ENCODE results near the gene GAS6. TPM values are rescaled to one million over a fixed set of nuclear protein-coding genes. Genes with fewer than 3 reads are reported as not detected.

Gene GAS6
- polyA plus RNA-seq, 1 donor from 2014 or later = 52.4 TPM

DNA sequence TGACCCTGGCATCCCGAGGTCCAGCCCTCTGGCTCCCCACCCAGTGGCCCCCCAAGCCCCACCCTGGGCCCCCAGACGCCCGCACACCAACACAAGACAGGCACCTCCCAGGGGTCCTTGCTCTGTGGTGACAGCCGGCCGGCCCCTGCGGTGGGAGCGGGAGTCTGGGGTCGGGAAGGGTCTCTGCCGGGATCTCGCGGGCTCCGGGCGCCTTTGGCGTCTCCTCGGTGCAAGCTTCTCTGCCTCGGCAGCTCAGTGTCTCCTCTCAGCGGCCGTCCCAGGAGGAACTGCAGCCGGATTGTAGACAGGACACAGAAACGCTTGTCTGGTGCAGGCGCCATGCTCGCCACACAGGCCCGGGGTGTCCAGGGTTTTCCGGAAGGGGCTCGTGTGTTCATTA lies 61.1 kb downstream of the GAS6 start:
- H3K9me2 ChIP-seq (ENCODE audit: insufficient read depth, low read length) = no peaks in the 10 kb centered on the region
- H3K4me3 ChIP-seq (ENCODE audit: low read length) = no peak overlapping the region
- H3K36me3 ChIP-seq (ENCODE audit: insufficient read depth, low read length) = no peaks in the 10 kb centered on the region
- no peaks in the 10 kb centered on the region for H3K79me2 ChIP-seq (replicated peaks; ENCODE audit: insufficient read depth, low read length)
- H3F3A ChIP-seq (ENCODE audit: insufficient read depth, low read length, poor library complexity, severe bottlenecking) = no peaks in the 10 kb centered on the region
- TF ChIP-seq RAD21 (conservative IDR thresholded peaks at IDR 0.05) (no peak), TAF1 (IDR thresholded peaks at IDR 0.05; ENCODE audit: low read depth) (no peak)
- no peak overlapping the region for H2AFZ ChIP-seq (ENCODE audit: low read depth, low read length)
- H3K27me3 ChIP-seq (ENCODE audit: insufficient read depth, low read depth, low read length) = no peaks in the 10 kb centered on the region
- no peak overlapping the region for H3K4me2 ChIP-seq (ENCODE audit: low read length)
- H3K9ac ChIP-seq (ENCODE audit: low read length) = no peak overlapping the region
- H3K27ac ChIP-seq (ENCODE audit: low read length) = no peak overlapping the region
- H3K9me3 ChIP-seq (ENCODE audit: low read length) = no peaks in the 10 kb centered on the region
- H4K20me1 ChIP-seq (ENCODE audit: insufficient read depth) = no peaks in the 10 kb centered on the region

GRCh38 chr13:113802090-113802531 lies 61.8 kb downstream of the GAS6 start:
- H3K4me2 ChIP-seq (ENCODE audit: low read length) = no peak overlapping the region
- H3K27ac ChIP-seq (ENCODE audit: low read length) = no peak overlapping the region
- no peaks in the 10 kb centered on the region for H3K36me3 ChIP-seq (ENCODE audit: insufficient read depth, low read length)
- TF ChIP-seq EP300 (conservative IDR thresholded peaks at IDR 0.05; ENCODE audit: poor library complexity, severe bottlenecking) (no peak), REST (IDR thresholded peaks at IDR 0.05; ENCODE audit: borderline replicate concordance) (no peak), MXI1 (conservative IDR thresholded peaks at IDR 0.05; ENCODE audit: poor library complexity, severe bottlenecking) (no peak), TAF1 (IDR thresholded peaks at IDR 0.05; ENCODE audit: low read depth) (no peak), EZH2 (IDR thresholded peaks at IDR 0.05; ENCODE audit: borderline replicate concordance, insufficient read depth, low read length, poor library complexity, severe bottlenecking) (no peak), RAD21 (conservative IDR thresholded peaks at IDR 0.05) (no peak)
- TF ChIP-seq, protein P1, sequence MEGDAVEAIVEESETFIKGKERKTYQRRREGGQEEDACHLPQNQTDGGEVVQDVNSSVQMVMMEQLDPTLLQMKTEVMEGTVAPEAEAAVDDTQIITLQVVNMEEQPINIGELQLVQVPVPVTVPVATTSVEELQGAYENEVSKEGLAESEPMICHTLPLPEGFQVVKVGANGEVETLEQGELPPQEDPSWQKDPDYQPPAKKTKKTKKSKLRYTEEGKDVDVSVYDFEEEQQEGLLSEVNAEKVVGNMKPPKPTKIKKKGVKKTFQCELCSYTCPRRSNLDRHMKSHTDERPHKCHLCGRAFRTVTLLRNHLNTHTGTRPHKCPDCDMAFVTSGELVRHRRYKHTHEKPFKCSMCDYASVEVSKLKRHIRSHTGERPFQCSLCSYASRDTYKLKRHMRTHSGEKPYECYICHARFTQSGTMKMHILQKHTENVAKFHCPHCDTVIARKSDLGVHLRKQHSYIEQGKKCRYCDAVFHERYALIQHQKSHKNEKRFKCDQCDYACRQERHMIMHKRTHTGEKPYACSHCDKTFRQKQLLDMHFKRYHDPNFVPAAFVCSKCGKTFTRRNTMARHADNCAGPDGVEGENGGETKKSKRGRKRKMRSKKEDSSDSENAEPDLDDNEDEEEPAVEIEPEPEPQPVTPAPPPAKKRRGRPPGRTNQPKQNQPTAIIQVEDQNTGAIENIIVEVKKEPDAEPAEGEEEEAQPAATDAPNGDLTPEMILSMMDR (IDR thresholded peaks at IDR 0.05; ENCODE audit: poor library complexity, severe bottlenecking) = no peak
- H3F3A ChIP-seq (ENCODE audit: insufficient read depth, low read length, poor library complexity, severe bottlenecking) = no peaks in the 10 kb centered on the region
- H3K9ac ChIP-seq (ENCODE audit: low read length) = no peak overlapping the region
- H3K9me2 ChIP-seq (ENCODE audit: insufficient read depth, low read length) = no peaks in the 10 kb centered on the region
- H3K27me3 ChIP-seq (ENCODE audit: insufficient read depth, low read depth, low read length) = no peaks in the 10 kb centered on the region
- H3K9me3 ChIP-seq (ENCODE audit: low read length) = no peaks in the 10 kb centered on the region
- H2AFZ ChIP-seq (ENCODE audit: low read depth, low read length) = no peak overlapping the region
- no peak overlapping the region for H3K4me3 ChIP-seq (ENCODE audit: low read length)
- H3K79me2 ChIP-seq (replicated peaks; ENCODE audit: insufficient read depth, low read length) = no peaks in the 10 kb centered on the region
- H4K20me1 ChIP-seq (ENCODE audit: insufficient read depth) = no peaks in the 10 kb centered on the region

DNA sequence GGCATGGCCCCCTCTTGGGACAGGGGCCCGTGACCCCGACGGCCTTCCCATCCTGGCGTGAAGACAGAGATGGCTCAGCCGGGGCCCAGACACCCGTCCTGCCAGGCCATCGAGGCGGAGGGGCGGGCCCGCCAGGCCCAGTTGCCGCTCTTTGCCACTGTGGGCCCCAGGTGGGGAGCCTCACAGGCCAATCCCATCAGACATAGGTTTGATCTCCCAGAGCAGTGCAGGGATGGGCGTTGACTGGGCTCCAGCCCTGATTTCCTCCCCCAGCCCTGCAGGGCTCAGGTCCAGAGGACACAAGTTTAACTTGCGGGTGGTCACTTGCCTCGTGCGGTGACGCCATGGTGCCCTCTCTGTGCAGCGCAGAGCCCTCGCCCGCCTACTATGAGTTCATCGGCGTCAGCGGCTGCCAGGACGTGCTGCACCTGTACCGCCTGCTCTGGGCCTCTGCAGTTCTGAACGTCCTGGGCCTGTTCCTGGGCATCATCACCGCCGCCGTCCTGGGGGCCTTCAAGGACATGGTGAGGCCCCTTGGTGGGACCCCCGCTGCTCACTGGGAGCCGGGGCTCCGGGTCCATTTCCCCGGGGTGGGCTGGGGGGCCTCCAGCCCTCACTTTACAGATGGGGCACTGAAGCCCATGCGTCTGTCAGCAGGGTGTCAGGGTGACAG lies 62.5 kb downstream of the GAS6 start:
- Histone ChIP-seq H3K9ac (ENCODE audit: low read length) (no peak overlapping the region), H3K27me3 (ENCODE audit: insufficient read depth, low read depth, low read length) (no peaks in the 10 kb centered on the region), H3F3A (ENCODE audit: insufficient read depth, low read length, poor library complexity, severe bottlenecking) (no peaks in the 10 kb centered on the region), H3K4me2 (ENCODE audit: low read length) (no peak overlapping the region), H3K9me2 (ENCODE audit: insufficient read depth, low read length) (no peaks in the 10 kb centered on the region), H3K79me2 (replicated peaks; ENCODE audit: insufficient read depth, low read length) (no peaks in the 10 kb centered on the region), H2AFZ (ENCODE audit: low read depth, low read length) (no peak overlapping the region), H3K36me3 (ENCODE audit: insufficient read depth, low read length) (no peaks in the 10 kb centered on the region), H4K20me1 (ENCODE audit: insufficient read depth) (no peaks in the 10 kb centered on the region), H3K4me3 (ENCODE audit: low read length) (no peak overlapping the region), H3K27ac (ENCODE audit: low read length) (no peak overlapping the region), H3K9me3 (ENCODE audit: low read length) (no peaks in the 10 kb centered on the region)
- TF ChIP-seq POLR2AphosphoS5 (IDR thresholded peaks at IDR 0.05) = no peak
- TF ChIP-seq REST (IDR thresholded peaks at IDR 0.05; ENCODE audit: borderline replicate concordance) = no peak
- no peak for TF ChIP-seq RAD21 (conservative IDR thresholded peaks at IDR 0.05)
- TF ChIP-seq EZH2 (IDR thresholded peaks at IDR 0.05; ENCODE audit: borderline replicate concordance, insufficient read depth, low read length, poor library complexity, severe bottlenecking) = no peak
- no peak for TF ChIP-seq TAF1 (IDR thresholded peaks at IDR 0.05; ENCODE audit: low read depth)
- TF ChIP-seq, protein P1 (IDR thresholded peaks at IDR 0.05; ENCODE audit: poor library complexity, severe bottlenecking) = no peak
- TF ChIP-seq EP300 (conservative IDR thresholded peaks at IDR 0.05; ENCODE audit: poor library complexity, severe bottlenecking) = no peak
- TF ChIP-seq MXI1 (conservative IDR thresholded peaks at IDR 0.05; ENCODE audit: poor library complexity, severe bottlenecking) = no peak
